ENCODE data around the gene FBN2. TPM values are rescaled to one million over a fixed set of nuclear protein-coding genes. Genes with fewer than 3 reads are reported as not detected.

Gene FBN2
- total and polyA plus RNA-seq, 9 of the 15 experiments (the other 6 are each of a cell fraction or from before 2014, with no cell fraction given), result 0.01 to 0.09 TPM; not detected in 7

GRCh38 chr5:128366147-128366546, 171.9 kb downstream of the FBN2 start:
- no peaks in the 10 kb centered on the region for H3K36me3 ChIP-seq (ENCODE audit: control insufficient read depth, insufficient read depth, low read length)
- DNase-seq (ENCODE audit: extremely low read depth in 1 of 4, low spot score in 3 of 4) (no peak), FAIRE-seq (no peak), ATAC-seq (no peak)
- no TSS peak for BruUV-seq (replicated peaks)
- H3K9me1 ChIP-seq (ENCODE audit: control insufficient read depth, insufficient read depth, low read length), result no peaks in the 10 kb centered on the region
- ChIA-PET CTCF (ENCODE audit: low intra/inter-chr PET ratio) (no interaction called here), POLR2A (no interaction called here)
- 0 out of 2 replicates have a peak, but pooled peaks cover 1% of the 10 kb centered on the region for H3K9me3 ChIP-seq (replicated peaks; ENCODE audit: control insufficient read depth, insufficient read depth, low read depth, low read length)
- H3K4me3 ChIP-seq, result no peak overlapping the region
- no peaks in the 10 kb centered on the region for H3K27me3 ChIP-seq (ENCODE audit: control insufficient read depth in 2 of 2, insufficient read depth in 2 of 2, low read length in 2 of 2)
- in situ Hi-C loops (cut with MboI) (no loop called here), intact Hi-C loops (cut with micrococcal nuclease) (no loop called here)
- no peak overlapping the region for H2AFZ ChIP-seq (ENCODE audit: low read depth, low read length)
- WGBS (ENCODE audit: insufficient coverage, low coverage, missing lambda C conversion rate), result 0% methylated on average over 3 of the region's 3 CpGs
- H3K79me2 ChIP-seq (ENCODE audit: control insufficient read depth, insufficient read depth, low read length), result no peaks in the 10 kb centered on the region
- H3K4me2 ChIP-seq (ENCODE audit: insufficient read depth, low read length), result no peak overlapping the region
- no peaks in the 10 kb centered on the region for H3K4me1 ChIP-seq (replicated peaks in 1 of 2; ENCODE audit: control insufficient read depth in 2 of 2, insufficient read depth in 2 of 2, low read length in 2 of 2)
- H3K27ac ChIP-seq (ENCODE audit: extremely low read depth, low read depth, low read length), result no peak overlapping the region
- TF ChIP-seq GATAD2A (IDR thresholded peaks at IDR 0.05) (no peak), ZNF175 (CRISPR knock-in tag; IDR thresholded peaks at IDR 0.05; ENCODE audit: low read depth) (no peak), IRF9 (tag; IDR thresholded peaks at IDR 0.05) (no peak), TFE3 (CRISPR knock-in tag; IDR thresholded peaks at IDR 0.05) (peak; percentile 86), TFAM (CRISPR knock-in tag; conservative IDR thresholded peaks at IDR 0.05) (no peak), STAG1 (CRISPR knock-in tag; IDR thresholded peaks at IDR 0.05; ENCODE audit: borderline replicate concordance) (no peak)
- H4K20me1 ChIP-seq (replicated peaks; ENCODE audit: control insufficient read depth, insufficient read depth, low read length), result no peaks in the 10 kb centered on the region
- H3K9ac ChIP-seq (ENCODE audit: insufficient read depth in 1 of 2, low read depth in 2 of 2, low read length in 2 of 2), result no peak overlapping the region
